Astrocyte (in vitro differentiated cells and primary cell): ENCODE measurements around the gene CAND2.

Source experiments
- EZH2 ChIP-seq: IDR thresholded peaks from 2 replicates; pipeline ENCODE4 v1.6.1; 2012; ENCODE audit warnings: mild to moderate bottlenecking, low read length, inconsistent platforms; ENCODE audit not compliant: insufficient read depth
- TF ChIP-seq, protein P1 (sequence below): IDR thresholded peaks from 2 replicates; pipeline ENCODE4 v1.5.1; 2011; ENCODE audit warnings: low read depth, mild to moderate bottlenecking, inconsistent platforms, low read length, moderate library complexity; ENCODE audit not compliant: insufficient read depth

DNA sequence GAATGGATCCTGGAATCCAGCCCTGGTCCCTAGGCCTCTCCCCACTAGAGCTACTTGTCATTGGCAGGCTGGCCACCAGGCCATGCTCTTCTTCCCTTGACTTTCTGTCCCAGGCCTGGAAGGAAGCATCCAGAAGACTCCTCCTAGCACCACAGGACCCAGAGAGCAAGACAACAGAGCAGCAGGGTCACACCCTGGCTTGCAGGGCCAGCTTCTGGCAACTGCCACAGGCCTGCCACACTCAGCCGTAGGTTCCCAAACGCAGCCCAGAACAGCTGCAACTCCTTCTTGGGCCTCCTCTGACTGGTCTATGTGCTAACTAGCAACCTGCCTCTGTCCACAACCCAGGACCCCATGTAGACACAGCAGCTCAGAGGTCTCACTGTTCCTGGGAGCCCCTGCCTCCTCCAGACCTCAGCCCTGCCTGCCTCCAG lies 81.7 kb downstream of the CAND2 start:
- no peak for TF ChIP-seq EZH2
- TF ChIP-seq, protein P1, sequence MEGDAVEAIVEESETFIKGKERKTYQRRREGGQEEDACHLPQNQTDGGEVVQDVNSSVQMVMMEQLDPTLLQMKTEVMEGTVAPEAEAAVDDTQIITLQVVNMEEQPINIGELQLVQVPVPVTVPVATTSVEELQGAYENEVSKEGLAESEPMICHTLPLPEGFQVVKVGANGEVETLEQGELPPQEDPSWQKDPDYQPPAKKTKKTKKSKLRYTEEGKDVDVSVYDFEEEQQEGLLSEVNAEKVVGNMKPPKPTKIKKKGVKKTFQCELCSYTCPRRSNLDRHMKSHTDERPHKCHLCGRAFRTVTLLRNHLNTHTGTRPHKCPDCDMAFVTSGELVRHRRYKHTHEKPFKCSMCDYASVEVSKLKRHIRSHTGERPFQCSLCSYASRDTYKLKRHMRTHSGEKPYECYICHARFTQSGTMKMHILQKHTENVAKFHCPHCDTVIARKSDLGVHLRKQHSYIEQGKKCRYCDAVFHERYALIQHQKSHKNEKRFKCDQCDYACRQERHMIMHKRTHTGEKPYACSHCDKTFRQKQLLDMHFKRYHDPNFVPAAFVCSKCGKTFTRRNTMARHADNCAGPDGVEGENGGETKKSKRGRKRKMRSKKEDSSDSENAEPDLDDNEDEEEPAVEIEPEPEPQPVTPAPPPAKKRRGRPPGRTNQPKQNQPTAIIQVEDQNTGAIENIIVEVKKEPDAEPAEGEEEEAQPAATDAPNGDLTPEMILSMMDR: no peak
